H1 (cell line): Measurements from ENCODE around the gene KCTD16. TPM values are rescaled to one million over a fixed set of nuclear protein-coding genes. Genes with fewer than 3 reads are reported as not detected.

Source experiments
- CTCF ChIA-PET: fragments of 300-600 bp; sonication (Branson Sonifier 250); formaldehyde crosslinking; loops from one replicate; lab custom pipeline; 2021; ENCODE audit not compliant: partially characterized antibody; lab: Charles Lee
- POLR2A ChIA-PET: fragments of 300-600 bp; sonication (Branson Sonifier 250); formaldehyde crosslinking; loops from one replicate; lab custom pipeline; 2021; ENCODE audit warnings: inconsistent platforms; ENCODE audit not compliant: partially characterized antibody; lab: Charles Lee
- DNase-seq, 2 experiments: peaks; one replicate each; pipeline versions ENCODE4 v3.0.0 to v3.0.0-alpha.2; 2010 to 2022; ENCODE audit warnings: low spot score in 2 of 2, low read depth in 1 of 2, mixed read lengths in 1 of 2
- FAIRE-seq: peaks from 2 replicates; lab custom pipeline; 2011; peaks lifted over from hg19 to GRCh38; lab: Jason Lieb, UNC
- H2AFZ ChIP-seq: 2 replicates; pipeline ENCODE4 v1.8.1; 2012; ENCODE audit warnings: low read length, inconsistent platforms
- H2AK5ac ChIP-seq: 2 replicates; pipeline ENCODE4 v1.6.1; 2013; ENCODE audit warnings: low read depth, low read length
- H2BK120ac ChIP-seq: replicated peaks from 2 replicates; pipeline ENCODE3; 2013; ENCODE audit warnings: low read depth, low read length, inconsistent platforms
- H2BK12ac ChIP-seq: 2 replicates; pipeline ENCODE4 v1.6.1; 2013; ENCODE audit warnings: low read depth, low read length
- H2BK15ac ChIP-seq: 2 replicates; pipeline ENCODE4 v1.6.1; 2013; ENCODE audit warnings: low read length
- H2BK20ac ChIP-seq: 2 replicates; pipeline ENCODE4 v1.6.1; 2013; ENCODE audit warnings: low read length
- H2BK5ac ChIP-seq: 2 replicates; pipeline ENCODE4 v1.6.1; 2013; ENCODE audit warnings: low read depth, low read length
- H3K14ac ChIP-seq: 2 replicates; pipeline ENCODE4 v1.6.1; 2013; ENCODE audit warnings: inconsistent platforms; ENCODE audit not compliant: insufficient read length
- H3K18ac ChIP-seq: 2 replicates; pipeline ENCODE4 v1.6.1; 2013; ENCODE audit warnings: low read length; ENCODE audit errors: extremely low read depth
- H3K23ac ChIP-seq: 2 replicates; pipeline ENCODE4 v1.6.1; 2013; ENCODE audit warnings: inconsistent platforms; ENCODE audit not compliant: insufficient read length
- H3K23me2 ChIP-seq: 2 replicates; pipeline ENCODE4 v1.6.1; 2013; ENCODE audit warnings: low read depth, low read length
- H3K27ac ChIP-seq: 2 replicates; pipeline ENCODE4 v1.6.1; 2011; ENCODE audit warnings: low read depth, low read length, inconsistent platforms
- H3K27me3 ChIP-seq, 4 experiments: replicated peaks in 1 of 4; 1 replicate in 1 of 4; 2 replicates in 3 of 4; pipeline versions ENCODE4 v1.6.1 to v1.8.1; 2011 to 2013; ENCODE audit warnings: low read length in 3 of 4, mild to moderate bottlenecking in 3 of 4, inconsistent platforms in 2 of 4, mixed read lengths in 2 of 4, moderate library complexity in 1 of 4; ENCODE audit not compliant: control insufficient read depth in 3 of 4, insufficient read depth in 3 of 4; ENCODE audit errors: extremely low read depth in 1 of 4
- H3K36me3 ChIP-seq, 4 experiments: 2 replicates each; pipeline versions ENCODE4 v1.6.1 to v1.8.1; 2011 to 2013; ENCODE audit warnings: mild to moderate bottlenecking in 4 of 4, low read length in 3 of 4, moderate library complexity in 2 of 4, control low read depth in 1 of 4, inconsistent platforms in 1 of 4; ENCODE audit not compliant: insufficient read depth in 4 of 4, control insufficient read depth in 2 of 4
- H3K4ac ChIP-seq: replicated peaks from 2 replicates; pipeline ENCODE3; 2013; ENCODE audit warnings: low read length, low read depth, mixed read lengths, inconsistent platforms; ENCODE audit not compliant: insufficient read length
- H3K4me1 ChIP-seq, 4 experiments: replicated peaks in 1 of 4; 1 replicate in 1 of 4; 2 replicates in 3 of 4; pipeline versions ENCODE4 v1.6.1 to v1.8.1; 2011 to 2013; ENCODE audit warnings: low read length in 3 of 4, inconsistent platforms in 2 of 4, mixed read lengths in 1 of 4; ENCODE audit not compliant: insufficient read depth in 4 of 4, control insufficient read depth in 3 of 4
- H3K4me2 ChIP-seq, 2 experiments: 2 replicates each; pipeline versions ENCODE4 v1.6.1 to v1.8.1; 2011 to 2013; ENCODE audit warnings: low read depth in 2 of 2, low read length in 2 of 2, control low read depth in 1 of 2, inconsistent platforms in 1 of 2, mild to moderate bottlenecking in 1 of 2; ENCODE audit not compliant: insufficient read depth in 1 of 2
- H3K4me3 ChIP-seq, 4 experiments: fragments of 200-600, 300-600 bp in 1 of 4; sonication (generic), shearing (Covaris generic), sonication (Bioruptor Twin) in 1 of 4; 2 replicates each; pipeline versions ENCODE4 v1.5.1 to v1.8.1; 2011 to 2016; ENCODE audit warnings: low read length in 4 of 4, low read depth in 3 of 4, control low read depth in 2 of 4, inconsistent platforms in 2 of 4, mild to moderate bottlenecking in 2 of 4, mixed read lengths in 1 of 4, moderate library complexity in 1 of 4; ENCODE audit not compliant: insufficient read depth in 2 of 4; ENCODE audit errors: extremely low read depth in 1 of 4
- H3K56ac ChIP-seq: replicated peaks from 2 replicates; pipeline ENCODE3; 2013; ENCODE audit warnings: low read depth, mild to moderate bottlenecking, mixed read lengths, low read length, inconsistent platforms; ENCODE audit not compliant: insufficient read length
- H3K79me1 ChIP-seq: 2 replicates; pipeline ENCODE4 v1.6.1; 2013; ENCODE audit warnings: low read depth, low read length, control low read depth
- H3K79me2 ChIP-seq, 2 experiments: 2 replicates each; pipeline versions ENCODE4 v1.6.1 to v1.8.1; 2012 to 2013; ENCODE audit warnings: low read length in 2 of 2, mild to moderate bottlenecking in 2 of 2, inconsistent platforms in 1 of 2; ENCODE audit not compliant: insufficient read depth in 2 of 2, control insufficient read depth in 1 of 2
- H3K9ac ChIP-seq, 4 experiments: replicated peaks in 1 of 4; 1 replicate in 1 of 4; 2 replicates in 3 of 4; pipeline versions ENCODE4 v1.6.1 to v1.8.1; 2011 to 2013; ENCODE audit warnings: low read depth in 3 of 4, low read length in 3 of 4, control low read depth in 2 of 4, mild to moderate bottlenecking in 2 of 4, moderate library complexity in 2 of 4, inconsistent platforms in 1 of 4; ENCODE audit errors: extremely low read depth in 1 of 4
- H3K9me3 ChIP-seq, 2 experiments: 2 replicates each; pipeline versions ENCODE4 v1.6.1 to v1.8.1; 2012 to 2013; ENCODE audit warnings: mild to moderate bottlenecking in 2 of 2, moderate library complexity in 2 of 2, control low read depth in 1 of 2, inconsistent platforms in 1 of 2, low read depth in 1 of 2, low read length in 1 of 2, mixed read lengths in 1 of 2; ENCODE audit not compliant: insufficient read depth in 2 of 2
- H4K20me1 ChIP-seq, 2 experiments: replicated peaks in 1 of 2; 2 replicates each; pipeline versions ENCODE3 to v1.8.1; 2011 to 2013; ENCODE audit warnings: inconsistent platforms in 2 of 2, low read length in 2 of 2, mild to moderate bottlenecking in 1 of 2; ENCODE audit not compliant: insufficient read depth in 2 of 2, control insufficient read depth in 1 of 2
- H4K5ac ChIP-seq: 2 replicates; pipeline ENCODE4 v1.6.1; 2013; ENCODE audit warnings: low read length, low read depth, mixed read lengths, inconsistent platforms; ENCODE audit not compliant: insufficient read length
- H4K8ac ChIP-seq: 2 replicates; pipeline ENCODE4 v1.8.0; 2013; ENCODE audit warnings: mild to moderate bottlenecking, moderate library complexity, low read length, inconsistent platforms; ENCODE audit not compliant: insufficient read depth; ENCODE audit errors: extremely low read depth
- H4K91ac ChIP-seq: replicated peaks from 2 replicates; pipeline ENCODE3; 2013; ENCODE audit warnings: low read length, mixed read lengths, inconsistent platforms; ENCODE audit not compliant: insufficient read length
- CHD1 ChIP-seq: IDR thresholded peaks from 2 replicates; pipeline ENCODE4 v1.6.1; 2012; ENCODE audit warnings: low read depth, low read length, improper control_type of control experiment
- CREB1 ChIP-seq: IDR thresholded peaks from 2 replicates; pipeline ENCODE4 v1.6.1; 2012; ENCODE audit warnings: inconsistent platforms
- E2F6 ChIP-seq: IDR thresholded peaks from 2 replicates; pipeline ENCODE4 v1.6.1; 2012; ENCODE audit warnings: inconsistent platforms
- GABPA ChIP-seq: IDR thresholded peaks from 2 replicates; pipeline ENCODE4 v1.6.1; 2011; ENCODE audit warnings: mild to moderate bottlenecking, low read length, moderate library complexity, borderline replicate concordance; ENCODE audit not compliant: insufficient read depth
- GTF2F1 ChIP-seq: IDR thresholded peaks from 2 replicates; pipeline ENCODE4 v1.6.1; 2012; ENCODE audit warnings: low read depth, low read length, improper control_type of control experiment, borderline replicate concordance
- HDAC2 ChIP-seq, 2 experiments: fragments of 300-600 bp in 1 of 2; sonication (generic) in 1 of 2; IDR thresholded peaks; 2 replicates each; pipeline ENCODE4 v1.6.1; 2011 to 2012; ENCODE audit warnings: low read depth in 2 of 2, low read length in 2 of 2, mild to moderate bottlenecking in 2 of 2, moderate library complexity in 2 of 2, borderline replicate concordance in 1 of 2, inconsistent platforms in 1 of 2
- HDAC6 ChIP-seq: IDR thresholded peaks from one replicate; pipeline ENCODE4 v1.7.1; 2012; ENCODE audit warnings: low read depth, mild to moderate bottlenecking, inconsistent platforms, low read length, moderate library complexity
- NANOG ChIP-seq: IDR thresholded peaks from 2 replicates; pipeline ENCODE4 v1.6.1; 2011; ENCODE audit warnings: low read length, low read depth, mild to moderate bottlenecking, inconsistent platforms; ENCODE audit not compliant: insufficient read depth, poor library complexity, severe bottlenecking
- SUZ12 ChIP-seq: fragments of 200-600 bp; sonication (generic); IDR thresholded peaks from 2 replicates; pipeline ENCODE4 v1.6.1; 2012; ENCODE audit warnings: mild to moderate bottlenecking, inconsistent platforms, low read length, moderate library complexity, mixed read lengths
- TAF1 ChIP-seq: IDR thresholded peaks from 2 replicates; pipeline ENCODE4 v1.6.1; 2011; ENCODE audit warnings: mild to moderate bottlenecking, low read depth, low read length
- TBP ChIP-seq: IDR thresholded peaks from 2 replicates; pipeline ENCODE4 v1.6.1; 2011; ENCODE audit warnings: low read depth, low read length, improper control_type of control experiment
- WGBS, 2 experiments: shearing (Covaris generic) in 1 of 2; methylation state at CpG; one replicate each; pipeline versions ENCODE4 v1.1.6 to v1.1.7; 2013 to 2015; ENCODE audit warnings: low lambda C conversion rate in 2 of 2, mixed read lengths in 2 of 2, inconsistent platforms in 1 of 2, low coverage in 1 of 2, missing lambda C conversion rate in 1 of 2; ENCODE audit not compliant: insufficient replicate concordance in 2 of 2, insufficient coverage in 1 of 2, insufficient read length in 1 of 2; ENCODE audit errors: extremely low coverage in 1 of 2, missing lambda C conversion rate in 1 of 2; 5-methylcytosine and 5-hydroxymethylcytosine counted together
- polyA plus RNA-seq, 7 experiments: library from polyadenylated mRNA; depleted of rRNA in 3 of 7; stranded (reverse) in 5 of 7; unstranded in 2 of 7; fragments of >200 nt in 5 of 7; fragments of 200-250 nt in 2 of 7; gene quantifications; 1 replicate in 5 of 7; 2 replicates in 1 of 7; 4 replicates in 1 of 7; pipeline versions ENCODE4 v1.2.1 to v1.2.3, GENCODE V29; 2011 to 2013; ENCODE audit warnings: missing spikeins in 2 of 7, mixed read lengths in 2 of 7
- total RNA-seq: library from RNA; stranded (reverse); fragmentation: NEBNext Ultra II Directional; extraction: Animal tissue kit (Norgen Biotek cat#: 25700); gene quantifications from 2 replicates; pipeline ENCODE4 v1.2.1, GENCODE V29; 2021

KCTD16 gene
- total and polyA plus RNA-seq, 2 of the 8 experiments (the other 6 are each of a cell fraction or from before 2014, with no cell fraction given) = 0.03 to 0.24 TPM

- Histone ChIP-seq H2BK5ac (no peak overlapping the region), H3K4me2 (no peak overlapping the region), H3K79me1 (no peaks in the 10 kb centered on the region), H3K9ac (no peak overlapping the region), H2BK20ac (no peak overlapping the region), H3K36me3 (no peaks in the 10 kb centered on the region), H4K8ac (no peak overlapping the region), H3K27ac (no peak overlapping the region), H3K4me3 (no peak overlapping the region), H2AFZ (no peak overlapping the region), H3K4ac (no peak overlapping the region), H4K91ac (no peak overlapping the region), H2BK15ac (no peak overlapping the region), H4K20me1 (no peaks in the 10 kb centered on the region), H3K79me2 (no peaks in the 10 kb centered on the region), H3K14ac (no peak overlapping the region), H3K56ac (no peak overlapping the region), H2BK12ac (no peak overlapping the region), H2AK5ac (no peak overlapping the region), H2BK120ac (no peak overlapping the region), H3K23ac (no peak overlapping the region), H3K9me3 (no peaks in the 10 kb centered on the region), H3K23me2 (no peaks in the 10 kb centered on the region), H4K5ac (no peak overlapping the region), H3K18ac (no peak overlapping the region), H3K27me3 (no peaks in the 10 kb centered on the region), H3K4me1 (no peaks in the 10 kb centered on the region)
- DNase-seq = no peak
- ChIA-PET POLR2A (no interaction called here), CTCF (interaction anchor here (0.8 to 1.8 kb wide), 8 partner anchors 9 to 697 kb away, joined by 3 to 7 read pairs (median 4); no protein-coding TSS in a partner anchor)
- TF ChIP-seq HDAC6 = no peak
- TF ChIP-seq GTF2F1 = no peak
- TF ChIP-seq HDAC2 (IDR thresholded peaks at IDR 0.05; ENCODE audit: borderline replicate concordance in 1 of 2, low read depth in 2 of 2, low read length in 2 of 2) = no peak
- TF ChIP-seq E2F6 = no peak
- no peak for TF ChIP-seq NANOG
- TF ChIP-seq SUZ12 = no peak
- no peak for TF ChIP-seq CREB1
- no peak for TF ChIP-seq TBP
- TF ChIP-seq GABPA = no peak
- TF ChIP-seq TAF1 = no peak
- no peak for TF ChIP-seq CHD1
- WGBS, 2 experiments = 91% methylated on average over 4 of the region's 4 CpGs; no CpG with 5 or more reads in 1 of the 2 experiments
- FAIRE-seq = no peak
Observed at GRCh38 chr5:144133050-144133633, 37.5 kb upstream of the KCTD16 start.
